NCI-H774 (cell line): Measurements from ENCODE around the gene FBXO46.

ENCODE experiments used
- DNase-seq: peaks from one replicate; lab custom pipeline; 2025; lab: John Stamatoyannopoulos, UW

The FBXO46 gene

DNA sequence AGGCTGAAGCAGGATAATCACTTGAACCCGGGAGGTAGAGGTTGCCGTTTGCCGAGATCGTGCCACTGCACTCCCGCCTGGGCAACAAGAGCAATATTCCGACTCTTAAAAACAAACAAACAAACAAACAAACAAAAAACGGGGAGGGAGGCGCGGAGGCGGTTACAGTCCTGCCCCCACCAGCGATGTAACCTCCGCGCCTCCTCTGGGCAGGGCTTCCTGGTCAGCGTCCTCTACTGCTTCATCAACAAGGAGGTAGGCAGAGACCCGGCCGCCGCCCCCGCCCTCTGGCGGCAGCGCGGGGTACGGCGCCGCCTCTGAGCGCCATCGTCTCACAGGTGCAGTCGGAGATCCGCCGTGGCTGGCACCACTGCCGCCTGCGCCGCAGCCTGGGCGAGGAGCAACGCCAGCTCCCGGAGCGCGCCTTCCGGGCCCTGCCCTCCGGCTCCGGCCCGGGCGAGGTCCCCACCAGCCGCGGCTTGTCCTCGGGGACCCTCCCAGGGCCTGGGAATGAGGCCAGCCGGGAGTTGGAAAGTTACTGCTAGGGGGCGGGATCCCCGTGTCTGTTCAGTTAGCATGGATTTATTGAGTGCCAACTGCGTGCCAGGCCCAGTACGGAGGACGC, 49.2 kb downstream of the FBXO46 start:
- peak; percentile 81 for DNase-seq

DNA sequence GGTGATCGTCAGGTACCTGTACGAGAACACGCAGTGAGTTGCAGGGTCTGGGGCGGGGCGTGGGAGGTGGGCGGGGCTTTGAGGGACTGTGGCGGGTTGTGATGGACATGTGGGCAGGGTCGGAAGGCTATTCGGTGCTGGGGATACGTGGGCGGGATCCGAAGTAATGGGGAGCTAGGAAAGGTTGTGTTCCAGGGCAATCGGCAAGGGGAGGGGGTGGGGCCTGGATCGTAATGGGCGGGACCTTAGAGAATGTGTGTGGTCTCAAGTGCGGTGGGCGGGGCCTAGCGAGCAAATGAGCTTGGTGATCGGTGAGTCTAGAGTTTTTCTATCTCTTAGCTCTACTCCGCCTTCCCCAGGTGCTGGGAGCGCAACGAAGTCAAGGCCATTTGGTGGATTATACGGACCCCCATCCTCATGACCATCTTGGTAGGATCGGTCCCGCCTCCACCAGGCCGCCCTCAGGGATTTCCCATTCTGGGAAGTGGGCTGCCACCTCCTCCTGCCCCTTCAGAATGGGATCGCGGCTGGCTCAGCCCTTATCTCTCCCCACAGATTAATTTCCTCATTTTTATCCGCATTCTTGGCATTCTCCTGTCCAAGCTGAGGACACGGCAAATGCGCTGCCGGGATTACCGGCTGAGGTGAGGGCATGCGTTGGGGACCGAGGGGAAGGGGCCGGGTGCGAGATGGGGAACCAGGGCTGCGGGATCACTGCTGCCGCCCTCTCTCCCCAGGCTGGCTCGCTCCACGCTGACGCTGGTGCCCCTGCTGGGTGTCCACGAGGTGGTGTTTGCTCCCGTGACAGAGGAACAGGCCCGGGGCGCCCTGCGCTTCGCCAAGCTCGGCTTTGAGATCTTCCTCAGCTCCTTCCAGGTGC, 53.1 kb downstream of the FBXO46 start:
- DNase-seq = peak; percentile 94

DNA sequence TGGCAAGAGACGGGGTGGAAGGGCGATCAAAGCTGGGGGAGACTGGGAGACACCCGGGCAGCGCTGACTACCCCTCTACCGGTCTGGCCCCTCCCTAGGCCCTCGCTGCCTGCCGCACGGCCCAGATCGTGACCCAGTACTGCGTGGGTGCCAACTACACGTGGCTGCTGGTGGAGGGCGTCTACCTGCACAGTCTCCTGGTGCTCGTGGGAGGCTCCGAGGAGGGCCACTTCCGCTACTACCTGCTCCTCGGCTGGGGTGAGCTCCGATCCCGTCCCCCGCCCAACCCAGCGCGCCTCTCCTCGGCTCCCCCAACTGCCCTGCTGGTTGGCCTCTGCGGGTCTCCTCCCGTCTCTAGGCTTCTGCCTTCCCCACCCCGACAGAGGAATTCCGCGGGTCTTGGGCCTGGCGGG, 53.8 kb downstream of the FBXO46 start:
- no peak for DNase-seq

DNA sequence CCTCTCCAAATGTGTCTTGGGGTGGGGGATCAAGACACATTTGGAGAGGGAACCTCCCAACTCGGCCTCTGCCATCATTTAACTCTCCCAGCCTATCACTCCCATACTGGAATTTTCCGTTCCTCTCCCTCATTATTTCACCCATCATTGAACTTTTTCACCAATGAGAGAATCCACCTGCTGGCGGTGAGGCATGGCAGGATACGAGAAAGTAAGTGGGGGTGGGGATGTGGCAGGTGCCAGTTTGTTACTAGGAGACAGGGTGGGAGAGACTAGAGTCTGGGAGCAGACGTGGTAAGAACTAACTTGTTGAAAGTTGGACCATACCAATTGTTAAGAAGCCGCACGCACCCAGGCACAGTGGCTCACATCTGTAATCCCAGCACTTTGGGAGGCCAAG, 55.8 kb downstream of the FBXO46 start:
- no peak for DNase-seq

DNA sequence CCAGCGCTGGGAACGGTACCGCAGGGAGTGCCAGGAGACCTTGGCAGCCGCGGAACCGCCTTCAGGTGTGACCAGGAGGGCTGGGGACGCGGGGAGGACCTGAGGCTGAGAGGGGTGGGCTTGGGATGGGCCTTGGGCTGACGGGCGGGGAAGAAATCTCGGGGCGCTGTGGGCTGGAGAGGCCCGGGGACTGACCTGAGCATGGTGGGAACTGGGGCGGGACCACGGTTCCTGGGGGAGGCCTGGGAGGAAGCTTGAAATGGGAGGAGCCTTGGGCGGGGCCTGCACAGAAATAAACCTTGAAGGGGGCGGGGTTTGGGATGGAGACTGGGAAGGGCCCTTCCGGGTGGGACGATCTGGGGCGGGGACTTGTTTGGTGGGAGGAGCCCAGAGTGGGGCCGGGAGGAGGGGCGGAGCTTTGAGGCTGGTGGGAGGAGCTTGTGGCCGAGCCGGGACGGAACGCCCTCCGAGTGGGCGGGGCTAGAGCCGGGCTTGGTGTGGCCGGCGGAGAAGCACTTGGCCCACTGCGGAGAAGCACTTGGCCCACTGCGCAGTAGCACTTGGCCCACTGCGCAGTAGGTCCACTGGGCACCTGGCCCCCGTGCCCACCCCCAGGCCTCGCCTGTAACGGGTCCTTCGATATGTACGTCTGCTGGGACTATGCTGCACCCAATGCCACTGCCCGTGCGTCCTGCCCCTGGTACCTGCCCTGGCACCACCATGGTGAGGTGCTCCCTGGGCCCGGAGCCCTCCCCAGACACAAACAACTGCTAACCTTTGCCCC, 59.8 kb downstream of the FBXO46 start:
- DNase-seq = peak; percentile 88

DNA sequence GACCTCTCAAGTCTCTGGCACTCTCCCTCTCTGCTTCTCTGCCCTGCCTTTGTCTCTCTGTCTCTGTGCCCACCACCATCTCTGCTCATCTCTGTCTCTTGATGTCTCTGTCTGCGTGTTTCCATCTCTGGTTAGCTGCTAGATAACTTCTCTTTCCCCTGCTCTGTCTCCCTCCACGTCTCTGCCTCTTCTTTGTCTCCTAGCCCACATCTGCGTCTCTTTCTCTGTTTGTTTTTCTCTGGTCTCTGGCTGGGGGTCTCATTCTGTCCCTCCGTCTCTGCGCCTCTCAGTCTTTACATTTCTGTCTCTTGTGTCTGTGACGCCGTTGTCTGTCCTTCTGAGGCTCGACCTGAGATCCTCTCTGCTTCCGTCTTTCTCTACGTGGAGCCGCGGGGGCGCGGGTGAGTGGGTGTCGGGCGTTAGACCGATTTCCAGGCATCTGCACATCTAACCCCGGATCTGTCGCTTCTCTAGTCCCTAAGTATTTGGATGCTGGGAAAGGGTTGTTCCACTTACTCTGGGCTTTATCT, 62.3 kb downstream of the FBXO46 start:
- DNase-seq = no peak

DNA sequence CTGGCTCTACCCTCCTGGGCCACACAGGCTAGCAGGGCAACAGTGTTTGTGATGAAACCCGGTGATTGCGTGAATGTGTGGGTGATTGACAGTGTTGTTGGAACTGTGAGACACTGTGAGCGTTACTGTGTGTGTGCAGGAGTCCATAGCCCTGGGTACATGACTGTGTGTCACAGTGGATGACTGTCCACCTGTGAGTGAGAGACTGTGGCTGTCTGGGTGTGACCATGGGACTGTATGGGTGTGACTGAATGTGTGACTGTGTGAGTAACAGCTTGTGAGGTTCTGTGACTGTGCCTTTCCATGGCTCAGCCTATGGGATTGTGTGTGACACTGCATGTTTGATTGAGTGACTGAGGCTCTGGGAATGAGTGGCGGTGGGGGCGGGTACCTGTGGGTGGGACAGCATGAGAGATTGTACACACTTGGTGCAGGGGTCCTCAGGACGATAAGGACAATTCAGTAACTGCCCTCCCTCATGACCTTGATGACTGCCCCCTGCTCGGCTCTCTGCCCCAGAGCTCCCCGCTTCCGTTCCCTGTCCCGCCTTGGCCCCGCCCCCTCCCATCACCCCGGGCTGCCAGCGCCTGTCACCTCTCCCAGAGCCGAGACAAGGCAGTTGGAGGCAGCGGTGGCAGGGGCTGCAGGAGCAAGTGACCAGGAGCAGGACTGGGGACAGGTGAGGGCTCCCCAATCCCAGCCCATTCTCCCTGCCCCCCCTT, 62.9 kb downstream of the FBXO46 start, which contains the start of gene GIPR:
TSS of gene GIPR (plus strand) at position 602 of the 722 bp plus-strand sequence. CDS start 1,300 bp downstream, outside the sequence.
- DNase-seq = peak; percentile 58

DNA sequence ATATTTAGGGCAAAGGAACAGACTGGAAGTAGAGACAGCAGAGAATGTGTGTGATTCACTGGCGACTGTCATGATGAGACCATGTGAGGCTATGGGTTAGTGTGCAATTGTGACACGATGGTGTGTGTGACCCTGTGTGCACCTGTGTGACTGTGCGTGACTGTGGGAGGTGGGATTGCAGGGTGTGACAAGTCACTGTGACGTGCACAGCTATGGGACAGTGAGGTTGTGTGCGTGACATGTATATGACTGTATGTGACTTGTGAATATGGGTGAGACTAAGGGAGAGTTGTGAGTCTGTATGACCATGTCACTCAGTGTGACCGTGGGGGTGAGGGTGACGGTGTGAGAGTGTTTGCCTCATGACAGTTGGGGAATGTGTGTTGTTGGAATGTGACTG, 66.1 kb downstream of the FBXO46 start:
- no peak for DNase-seq

DNA sequence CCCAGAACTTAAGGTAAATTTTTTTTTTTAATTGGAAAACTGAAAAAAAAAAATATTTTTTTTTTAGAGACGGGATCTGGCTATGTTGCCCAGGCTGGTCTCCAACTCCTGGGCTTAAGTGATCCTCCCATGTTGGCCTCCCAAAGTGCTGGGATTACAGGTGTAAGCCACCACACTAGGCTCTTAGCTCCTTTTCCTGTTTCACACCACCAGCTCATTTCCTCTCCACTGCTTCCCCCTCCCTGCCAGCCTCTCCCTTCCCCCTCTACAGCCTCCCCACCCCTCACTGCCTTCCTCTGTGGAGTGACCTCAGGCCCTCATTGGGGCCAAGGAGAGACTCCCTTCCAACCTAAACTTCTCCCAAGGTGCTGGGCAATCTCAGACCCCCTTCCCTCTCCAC, 66.9 kb downstream of the FBXO46 start:
- DNase-seq = no peak

DNA sequence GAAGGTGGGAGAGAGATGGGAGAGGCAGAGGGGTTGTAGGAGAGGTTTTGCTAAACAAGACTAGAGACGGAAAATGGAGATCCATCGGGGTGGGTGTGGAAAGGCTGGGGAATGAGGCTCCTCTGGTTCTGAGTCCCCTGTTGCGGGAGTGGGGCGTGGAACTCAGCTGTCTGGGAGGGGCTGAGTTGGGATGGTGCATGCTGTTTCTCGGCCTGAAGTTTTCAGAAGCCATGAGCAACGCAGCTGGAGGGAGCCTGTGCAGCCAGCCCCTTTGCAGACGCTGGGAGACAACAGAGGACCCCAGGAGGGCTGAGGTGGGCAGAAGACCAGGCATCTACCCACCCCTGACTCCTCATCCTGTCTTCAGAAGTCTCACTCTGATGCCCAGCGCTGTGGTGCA, 70.1 kb downstream of the FBXO46 start:
- no peak for DNase-seq
